Measurements from ENCODE around the gene RNF123. TPM values are rescaled to one million over a fixed set of nuclear protein-coding genes. Genes with fewer than 3 reads are reported as not detected.
"Not testable (repeated sequence)": the region's sequence is repeated elsewhere in the genome, so short reads cannot be mapped to it uniquely, and the experiment has no call there.

Gene RNF123
- total and polyA plus RNA-seq, 2 donors (not counting 1 experiment from before 2014, with no cell fraction given), result 51.8 to 69.0 TPM

GRCh38 chr3:49685103-49685502 lies 4.3 kb upstream of the RNF123 start:
- H3K9me3 Mint-ChIP-seq (ENCODE audit: insufficient read depth), result not testable (repeated sequence)
- WGBS (ENCODE audit: insufficient coverage), result 100% methylated on average over 1 of the region's 10 CpGs
- H3K4me3 Mint-ChIP-seq, result peak overlapping the region; percentile 60

GRCh38 chr3:49685846-49686245 lies 3.5 kb upstream of the RNF123 start:
- H3K79me2 ChIP-seq (ENCODE audit: control insufficient read depth, insufficient read depth, low read length), result peaks cover 15% of the 10 kb centered on the region
- intact Hi-C loops (cut with micrococcal nuclease); H3K9me3 ChIP-seq (ENCODE audit: control extremely low read depth in 1 of 3, control insufficient read depth in 2 of 3, insufficient read depth in 1 of 3, low read length in 2 of 3); H3K9me3 Mint-ChIP-seq (ENCODE audit: insufficient read depth); DNase-seq; H3K9ac ChIP-seq (ENCODE audit: low read length); H3K27me3 Mint-ChIP-seq; H3K27ac Mint-ChIP-seq; CTCF ChIA-PET; H3K27ac ChIP-seq (ENCODE audit: low read length in 2 of 2); POLR2A ChIA-PET; H3K4me3 ChIP-seq (ENCODE audit: control extremely low read depth in 1 of 5, extremely low read depth in 1 of 5, insufficient read depth in 1 of 5, low read depth in 2 of 5, low read length in 4 of 5); H2AFZ ChIP-seq (ENCODE audit: insufficient read depth, low read depth, low read length, poor library complexity, severe bottlenecking); H4K20me1 ChIP-seq (ENCODE audit: control insufficient read depth, insufficient read depth, low read length, poor library complexity, severe bottlenecking); ATAC-seq (ENCODE audit: low read depth): not testable (repeated sequence)
- WGBS (ENCODE audit: insufficient coverage), result 36% methylated on average over 28 of the region's 36 CpGs
- Mint-ChIP-seq H3K4me1 (peaks cover 32% of the 10 kb centered on the region), H3K4me3 (peak overlapping the region; percentile 83)
- peaks cover 0 to 23% of the 10 kb centered on the region in 2 experiments for H3K36me3 ChIP-seq (replicated peaks in 1 of 2; ENCODE audit: control extremely low read depth in 1 of 2, control insufficient read depth in 1 of 2, extremely low read depth in 1 of 2, insufficient read depth in 2 of 2, low read length in 1 of 2)
- peaks cover 16 to 33% of the 10 kb centered on the region in 2 donors for H3K4me1 ChIP-seq (ENCODE audit: control insufficient read depth in 2 of 2, insufficient read depth in 2 of 2, low read length in 2 of 2)
- peak overlapping the region; percentile 15 for H3K4me2 ChIP-seq (replicated peaks; ENCODE audit: low read depth, low read length, poor library complexity, severe bottlenecking)
- H3K27me3 ChIP-seq (replicated peaks in 1 of 4; ENCODE audit: control extremely low read depth in 1 of 4, control insufficient read depth in 3 of 4, insufficient read depth in 4 of 4, low read length in 3 of 4), result peaks cover 0 to 13% (median 0%) of the 10 kb centered on the region in 4 experiments

More at GRCh38 chr3:49685103-49685502, 4.3 kb upstream of the RNF123 start:
- H3K9me3 ChIP-seq (ENCODE audit: control extremely low read depth in 1 of 3, control insufficient read depth in 2 of 3, insufficient read depth in 1 of 3, low read length in 2 of 3); H3K27me3 Mint-ChIP-seq; intact Hi-C loops (cut with micrococcal nuclease); H3K79me2 ChIP-seq (ENCODE audit: control insufficient read depth, insufficient read depth, low read length); H3K27ac Mint-ChIP-seq; ATAC-seq (ENCODE audit: low read depth); DNase-seq; H2AFZ ChIP-seq (ENCODE audit: insufficient read depth, low read depth, low read length, poor library complexity, severe bottlenecking); POLR2A ChIA-PET; CTCF ChIA-PET; H3K4me2 ChIP-seq (replicated peaks; ENCODE audit: low read depth, low read length, poor library complexity, severe bottlenecking); H3K9ac ChIP-seq (ENCODE audit: low read length); H3K27ac ChIP-seq (ENCODE audit: low read length in 2 of 2); H4K20me1 ChIP-seq (ENCODE audit: control insufficient read depth, insufficient read depth, low read length, poor library complexity, severe bottlenecking); H3K4me3 ChIP-seq (ENCODE audit: control extremely low read depth in 1 of 5, extremely low read depth in 1 of 5, insufficient read depth in 1 of 5, low read depth in 2 of 5, low read length in 4 of 5): not testable (repeated sequence)
- Histone ChIP-seq H3K27me3 (replicated peaks in 1 of 4; ENCODE audit: control extremely low read depth in 1 of 4, control insufficient read depth in 3 of 4, insufficient read depth in 4 of 4, low read length in 3 of 4) (peaks cover 0 to 13% (median 0%) of the 10 kb centered on the region in 4 experiments), H3K36me3 (replicated peaks in 1 of 2; ENCODE audit: control extremely low read depth in 1 of 2, control insufficient read depth in 1 of 2, extremely low read depth in 1 of 2, insufficient read depth in 2 of 2, low read length in 1 of 2) (peaks cover 0 to 31% of the 10 kb centered on the region in 2 experiments), H3K4me1 (ENCODE audit: control insufficient read depth in 2 of 2, insufficient read depth in 2 of 2, low read length in 2 of 2) (peaks cover 12 to 26% of the 10 kb centered on the region in 2 donors)
- H3K4me1 Mint-ChIP-seq, result peaks cover 25% of the 10 kb centered on the region

- H3K27me3 ChIP-seq (replicated peaks in 1 of 4; ENCODE audit: control extremely low read depth in 1 of 4, control insufficient read depth in 3 of 4, insufficient read depth in 4 of 4, low read length in 3 of 4), result peaks cover 0 to 13% (median 0%) of the 10 kb centered on the region in 4 experiments
- peak; percentile 18 for ATAC-seq (ENCODE audit: low read depth)
- peak overlapping the region; percentile 97 for H3K4me3 Mint-ChIP-seq
- peaks cover 36% of the 10 kb centered on the region for H3K4me1 Mint-ChIP-seq
- H3K9me3 Mint-ChIP-seq (ENCODE audit: insufficient read depth); intact Hi-C loops (cut with micrococcal nuclease); POLR2A ChIA-PET; H3K9me3 ChIP-seq (ENCODE audit: control extremely low read depth in 1 of 3, control insufficient read depth in 2 of 3, insufficient read depth in 1 of 3, low read length in 2 of 3); H4K20me1 ChIP-seq (ENCODE audit: control insufficient read depth, insufficient read depth, low read length, poor library complexity, severe bottlenecking); H3K27me3 Mint-ChIP-seq; H3K27ac ChIP-seq (ENCODE audit: low read length in 2 of 2); H3K4me2 ChIP-seq (replicated peaks; ENCODE audit: low read depth, low read length, poor library complexity, severe bottlenecking); CTCF ChIA-PET: not testable (repeated sequence)
- H3K4me1 ChIP-seq (ENCODE audit: control insufficient read depth in 2 of 2, insufficient read depth in 2 of 2, low read length in 2 of 2), result peaks cover 16 to 36% of the 10 kb centered on the region in 2 donors
- H3K79me2 ChIP-seq (ENCODE audit: control insufficient read depth, insufficient read depth, low read length), result peaks cover 20% of the 10 kb centered on the region
- H3K9ac ChIP-seq (ENCODE audit: low read length), result peak overlapping the region; percentile 55
- H3K4me3 ChIP-seq (ENCODE audit: control extremely low read depth in 1 of 5, extremely low read depth in 1 of 5, insufficient read depth in 1 of 5, low read depth in 2 of 5, low read length in 4 of 5), result peak overlapping the region in 4 of 5 experiments; percentile 28 to 57 (median 40)
- DNase-seq, result peak; percentile 54
- peak overlapping the region; percentile 64 for H2AFZ ChIP-seq (ENCODE audit: insufficient read depth, low read depth, low read length, poor library complexity, severe bottlenecking)
- H3K27ac Mint-ChIP-seq, result peak overlapping the region; percentile 53
- whole genome bisulfite sequencing (ENCODE audit: insufficient coverage), result 4% methylated on average over 20 of the region's 29 CpGs
- H3K36me3 ChIP-seq (replicated peaks in 1 of 2; ENCODE audit: control extremely low read depth in 1 of 2, control insufficient read depth in 1 of 2, extremely low read depth in 1 of 2, insufficient read depth in 2 of 2, low read length in 1 of 2), result peaks cover 0 to 18% of the 10 kb centered on the region in 2 experiments
These were observed 3.0 kb upstream of the RNF123 start for GRCh38 chr3:49686346-49686745.

- Histone ChIP-seq H3K79me2 (ENCODE audit: control insufficient read depth, insufficient read depth, low read length) (peaks cover 21% of the 10 kb centered on the region), H3K27me3 (replicated peaks in 1 of 4; ENCODE audit: control extremely low read depth in 1 of 4, control insufficient read depth in 3 of 4, insufficient read depth in 4 of 4, low read length in 3 of 4) (peaks cover 0 to 13% (median 0%) of the 10 kb centered on the region in 4 experiments), H3K4me1 (ENCODE audit: control insufficient read depth in 2 of 2, insufficient read depth in 2 of 2, low read length in 2 of 2) (peaks cover 16 to 38% of the 10 kb centered on the region in 2 donors), H3K36me3 (replicated peaks in 1 of 2; ENCODE audit: control extremely low read depth in 1 of 2, control insufficient read depth in 1 of 2, extremely low read depth in 1 of 2, insufficient read depth in 2 of 2, low read length in 1 of 2) (peaks cover 0 to 16% of the 10 kb centered on the region in 2 experiments), H2AFZ (ENCODE audit: insufficient read depth, low read depth, low read length, poor library complexity, severe bottlenecking) (peak overlapping the region; percentile 64), H3K4me3 (ENCODE audit: control extremely low read depth in 1 of 5, extremely low read depth in 1 of 5, insufficient read depth in 1 of 5, low read depth in 2 of 5, low read length in 4 of 5) (peak overlapping the region in 4 of 5 experiments; percentile 28 to 57 (median 40)), H3K9ac (ENCODE audit: low read length) (peak overlapping the region; percentile 55)
- peaks cover 37% of the 10 kb centered on the region for H3K4me1 Mint-ChIP-seq
- H3K27me3 Mint-ChIP-seq; H3K27ac ChIP-seq (ENCODE audit: low read length in 2 of 2); CTCF ChIA-PET; H3K9me3 Mint-ChIP-seq (ENCODE audit: insufficient read depth); H3K9me3 ChIP-seq (ENCODE audit: control extremely low read depth in 1 of 3, control insufficient read depth in 2 of 3, insufficient read depth in 1 of 3, low read length in 2 of 3); POLR2A ChIA-PET; intact Hi-C loops (cut with micrococcal nuclease); H3K4me2 ChIP-seq (replicated peaks; ENCODE audit: low read depth, low read length, poor library complexity, severe bottlenecking); DNase-seq; H3K27ac Mint-ChIP-seq; H4K20me1 ChIP-seq (ENCODE audit: control insufficient read depth, insufficient read depth, low read length, poor library complexity, severe bottlenecking): not testable (repeated sequence)
- ATAC-seq (ENCODE audit: low read depth), result peak; percentile 25
- WGBS (ENCODE audit: insufficient coverage), result 19% methylated on average over 42 of the region's 44 CpGs
- peak overlapping the region; percentile 97 for H3K4me3 Mint-ChIP-seq
These were observed 2.5 kb upstream of the RNF123 start for GRCh38 chr3:49686769-49687423.
